ENCODE data around the gene SH3PXD2A. TPM values are rescaled to one million over a fixed set of nuclear protein-coding genes. Genes with fewer than 3 reads are reported as not detected.

Gene SH3PXD2A
- total RNA-seq (2022; extraction: Qiagen RNA extraction), result 0.78 to 1.1 TPM (median 1.1 TPM) in 5 replicates

DNA sequence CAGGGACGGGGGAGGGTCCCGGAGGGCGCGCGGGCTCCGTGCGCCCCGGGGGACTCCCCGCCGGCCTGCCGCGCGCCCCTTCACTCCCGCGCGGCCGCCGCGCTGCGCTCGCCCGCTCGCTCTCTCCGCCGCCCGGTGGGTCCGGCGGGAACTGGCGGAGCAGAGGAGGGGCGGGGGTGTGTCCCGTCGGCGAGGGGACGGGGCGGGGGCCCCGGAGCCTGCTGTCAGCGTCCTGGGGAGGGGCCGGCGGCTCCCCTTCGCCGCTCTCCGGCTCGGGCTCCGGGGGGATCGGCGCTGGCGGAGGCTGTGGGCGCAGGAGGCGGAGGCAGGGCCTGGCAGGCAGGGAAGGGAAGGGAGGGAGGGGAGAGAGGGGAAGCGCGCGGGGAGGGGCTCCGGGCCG lies at the start of gene SH3PXD2A:
SH3PXD2A (minus strand) TSS at position 153 of the 400 bp plus-strand sequence. CDS start 310 bp downstream, outside the sequence.

Other genes with a start within 250 kb of the SH3PXD2A start
- 19.7 to 21.3 TPM (median 20.5 TPM) in 5 replicates for gene STN1, start 62.6 kb upstream of the SH3PXD2A start, total RNA-seq (2022; extraction: Qiagen RNA extraction)
- 23.7 to 38.6 TPM (median 30.9 TPM) in 5 replicates for gene SLK, start 111.6 kb upstream of the SH3PXD2A start, total RNA-seq (2022; extraction: Qiagen RNA extraction)
- gene COL17A1, start 230.3 kb upstream of the SH3PXD2A start, total RNA-seq (2022; extraction: Qiagen RNA extraction), result 1.7 to 2.4 TPM (median 2.2 TPM) in 5 replicates